NCI-H748 (cell line): ENCODE measurements around the gene SREBF2.

Source experiments
- DNase-seq: peaks from one replicate; lab custom pipeline; 2025; ENCODE audit not compliant: unreplicated experiment; lab: John Stamatoyannopoulos, UW

The SREBF2 gene

DNA sequence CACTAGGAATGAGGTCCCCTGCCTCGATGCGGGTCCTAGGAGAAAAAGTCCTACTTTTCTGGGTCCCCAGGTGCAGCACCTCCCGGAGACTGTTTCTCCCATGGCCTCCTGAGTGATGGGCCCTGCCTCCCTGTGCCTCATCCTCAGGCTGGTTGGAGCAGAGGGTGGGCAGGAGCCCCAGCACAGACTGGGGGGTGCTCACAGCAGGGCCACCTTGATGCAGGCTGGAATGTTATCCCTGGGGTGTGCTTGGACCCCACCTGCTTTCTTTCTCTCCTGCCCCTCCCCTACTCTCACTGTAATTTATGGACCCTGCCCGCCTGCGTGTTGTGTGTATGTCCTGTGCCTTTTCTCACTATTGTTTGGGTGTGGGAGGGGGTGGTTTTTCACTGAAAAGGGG, 73.9 kb downstream of the SREBF2 start:
- no peak for DNase-seq

DNA sequence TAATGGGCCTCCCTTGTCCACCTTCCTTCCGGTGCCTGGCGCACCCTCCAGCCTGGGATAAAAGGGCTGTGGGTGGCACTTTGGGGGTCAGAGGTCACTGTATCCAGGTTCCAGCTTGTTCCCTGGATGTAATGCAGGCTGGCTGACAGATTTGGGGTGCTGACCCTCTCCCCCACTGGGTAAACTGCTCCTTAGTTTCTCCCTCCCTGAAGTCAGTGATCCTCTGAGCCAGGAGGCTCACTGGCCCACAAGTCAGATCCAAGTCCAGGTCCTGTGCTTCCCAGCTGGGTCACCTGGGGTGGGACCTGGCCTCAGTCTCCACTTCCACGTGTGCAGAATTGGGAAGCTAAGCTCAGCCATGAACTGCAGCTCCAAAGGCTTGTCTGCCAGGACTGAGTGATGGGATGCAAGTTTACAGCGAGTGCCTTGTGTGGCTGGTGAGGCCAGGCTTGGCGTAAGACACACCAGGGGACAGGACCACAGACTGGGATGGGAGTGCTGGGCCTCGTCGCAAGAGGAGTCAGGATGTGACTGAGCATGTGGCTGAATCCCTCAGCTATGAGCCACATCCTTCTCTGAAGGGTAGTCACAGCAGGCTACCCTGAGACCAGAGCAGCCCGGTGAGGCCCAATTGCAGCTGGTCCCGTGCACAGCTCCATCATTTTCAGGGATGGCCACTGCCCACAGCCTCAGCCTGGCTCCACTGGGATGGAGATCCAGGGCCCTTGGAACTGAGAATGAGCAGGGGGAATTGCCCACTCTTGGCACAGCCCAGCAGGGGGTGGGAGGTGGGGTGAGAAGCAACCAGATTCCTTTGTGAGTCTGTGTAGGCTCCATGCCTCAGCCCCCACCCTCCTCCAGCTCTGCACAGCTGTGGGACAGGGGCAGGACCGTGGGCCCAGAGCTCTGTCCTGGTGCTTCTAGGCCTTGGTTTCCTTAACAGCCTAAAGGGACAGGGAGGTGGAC, 74.8 kb downstream of the SREBF2 start:
- no peak for DNase-seq

DNA sequence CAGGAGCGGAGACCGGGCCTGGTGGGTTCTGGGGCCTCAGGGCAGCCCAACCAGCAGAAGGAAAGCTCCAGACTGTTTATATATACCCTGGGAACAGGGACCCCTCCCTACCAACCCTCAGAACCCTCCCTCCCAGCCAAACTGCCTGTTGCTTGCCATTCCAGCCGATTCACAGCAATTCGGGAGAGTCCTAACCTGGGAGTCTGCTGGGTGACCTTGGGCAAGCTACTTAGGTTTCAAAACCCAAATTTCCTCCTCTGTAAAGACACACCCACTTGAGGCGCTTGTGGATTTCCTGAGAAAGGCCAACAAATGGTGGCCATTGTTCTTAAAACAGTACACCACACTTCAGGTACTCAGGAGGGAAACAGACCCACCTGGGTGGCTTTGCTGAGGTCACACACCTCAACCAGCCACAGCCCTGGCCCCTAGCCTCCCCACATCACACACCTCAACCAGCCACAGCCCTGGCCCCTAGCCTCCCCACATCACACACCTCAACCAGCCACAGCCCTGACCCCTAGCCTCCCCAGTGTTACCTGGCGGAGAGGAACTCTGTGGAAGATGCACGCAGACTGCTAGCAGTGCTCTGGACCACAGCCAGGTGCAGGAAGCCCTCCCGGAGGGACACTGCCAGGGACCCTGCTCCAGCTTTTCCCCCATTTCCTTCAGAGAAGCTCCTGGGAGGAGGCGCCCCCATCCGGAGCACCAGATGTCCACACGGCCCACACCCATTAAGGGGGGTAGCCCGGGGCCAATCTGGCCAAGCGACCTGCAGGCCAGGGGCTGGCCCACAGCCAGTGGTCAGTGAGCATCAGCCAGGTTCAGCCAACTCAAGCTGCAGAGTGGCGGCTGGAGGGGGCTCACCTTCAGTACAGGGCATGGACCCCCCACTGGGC, 75.8 kb downstream of the SREBF2 start:
- no peak for DNase-seq

DNA sequence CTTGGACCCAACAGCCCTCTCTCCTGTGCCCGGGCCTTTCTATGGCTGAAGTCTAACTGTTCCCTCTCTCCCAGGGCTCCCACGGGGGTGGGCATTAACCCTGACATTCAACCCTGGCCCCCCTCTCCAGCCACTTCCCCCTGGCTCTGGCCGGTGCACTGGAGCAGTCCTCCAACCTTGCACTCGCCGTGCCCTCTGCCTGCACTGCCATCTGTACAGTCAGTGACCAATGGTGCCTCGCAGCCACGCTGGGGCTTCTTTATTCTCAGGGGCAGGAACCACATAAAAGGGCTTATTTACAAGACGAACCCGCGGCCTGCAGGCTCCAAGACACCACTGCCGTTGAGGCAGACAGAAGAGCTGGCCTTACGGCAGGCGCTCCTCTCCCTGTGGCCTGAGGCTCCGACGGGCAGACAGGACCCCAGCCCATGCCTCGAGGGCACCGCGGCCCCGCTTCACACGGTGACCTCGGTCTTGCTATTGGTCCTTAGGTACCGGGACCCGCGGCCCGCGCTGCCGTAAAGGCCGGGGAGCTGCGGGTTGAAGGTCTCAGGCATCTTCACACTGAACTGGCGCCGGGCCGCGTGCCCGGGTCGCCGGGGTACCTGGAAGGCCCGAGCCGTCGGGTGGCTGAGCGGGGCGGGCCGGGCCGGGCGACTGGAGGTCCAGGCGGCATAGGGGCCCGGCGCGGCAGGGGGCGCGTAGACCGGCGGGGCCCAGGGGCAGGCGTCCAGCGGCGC, 76.6 kb downstream of the SREBF2 start:
- DNase-seq, result no peak

DNA sequence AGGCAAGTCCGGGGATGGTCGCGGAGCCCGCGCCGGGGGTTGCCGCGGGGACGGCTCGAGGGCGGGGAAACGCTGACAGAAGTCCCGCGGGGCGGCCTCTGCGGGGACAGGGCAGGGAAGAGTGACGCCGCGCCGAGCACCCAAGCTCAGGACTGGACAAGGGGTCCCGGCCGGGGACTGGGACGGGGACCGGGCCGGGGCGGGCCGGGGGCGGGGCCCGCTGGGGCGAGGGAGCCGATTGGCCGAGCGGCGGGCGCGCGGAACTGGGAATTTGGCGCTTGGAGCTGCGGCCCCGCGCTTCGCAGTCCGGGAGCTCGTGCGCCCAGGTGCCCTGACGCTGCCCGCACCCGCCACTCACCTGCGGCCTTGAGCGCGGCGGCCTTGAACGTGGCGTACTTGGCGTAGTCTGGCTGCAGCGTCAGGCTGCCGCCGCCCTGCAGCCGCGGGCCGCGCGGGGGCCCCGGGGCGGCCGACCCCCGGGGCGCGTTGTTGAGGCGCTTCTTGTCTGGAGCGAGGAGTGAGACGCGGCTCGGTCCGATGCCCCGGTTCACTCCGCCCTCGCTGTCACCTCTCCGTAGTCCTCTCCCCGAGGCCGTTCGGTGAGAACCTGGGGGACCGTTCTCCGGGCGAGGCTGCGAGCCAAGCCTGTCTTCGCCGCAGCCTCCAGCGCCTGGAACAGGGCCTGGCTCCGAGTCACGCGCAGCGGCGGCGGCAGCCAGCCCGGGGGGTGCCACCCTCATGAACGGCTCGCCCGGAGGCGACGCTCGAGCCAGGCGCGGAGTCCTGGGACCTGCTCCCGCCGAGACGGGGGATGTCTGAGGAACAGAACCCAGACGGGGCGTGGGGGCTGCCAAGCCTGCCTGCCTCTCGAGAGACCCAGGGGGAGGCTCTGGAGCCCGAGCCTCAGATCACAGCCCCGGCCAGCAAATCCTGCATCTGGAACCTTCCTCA, 77.4 kb downstream of the SREBF2 start:
- no peak for DNase-seq

DNA sequence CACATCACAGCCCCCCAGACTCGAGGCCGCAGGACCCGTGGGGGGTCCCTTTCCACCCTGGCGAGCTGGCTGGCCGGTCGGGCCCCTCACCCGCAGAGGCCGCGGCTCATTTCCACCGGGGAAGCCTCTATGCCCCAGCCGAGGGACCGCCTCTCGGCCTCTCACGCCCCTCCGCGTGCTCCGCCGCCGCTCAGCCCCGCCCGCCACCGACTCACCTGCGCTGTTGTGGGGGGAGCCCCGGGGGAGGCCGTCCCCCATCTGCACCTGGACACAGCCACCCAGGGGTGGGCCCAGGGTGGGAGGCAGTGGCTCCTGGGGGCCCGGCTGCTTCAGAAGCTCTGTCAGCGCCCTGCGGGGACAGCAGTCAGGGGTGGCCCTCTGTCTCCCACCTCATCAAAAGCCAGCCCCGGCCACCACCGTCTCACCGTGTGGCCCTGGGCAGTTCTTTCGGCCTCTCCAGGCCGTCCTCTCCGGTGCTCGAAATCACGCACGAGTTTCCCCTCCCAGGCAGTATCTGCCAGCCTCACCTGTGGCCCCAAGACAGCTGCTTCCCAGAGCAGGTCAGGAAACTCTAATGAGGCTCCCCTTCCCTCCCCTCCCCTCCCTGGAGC, 78.2 kb downstream of the SREBF2 start:
- DNase-seq, result no peak

DNA sequence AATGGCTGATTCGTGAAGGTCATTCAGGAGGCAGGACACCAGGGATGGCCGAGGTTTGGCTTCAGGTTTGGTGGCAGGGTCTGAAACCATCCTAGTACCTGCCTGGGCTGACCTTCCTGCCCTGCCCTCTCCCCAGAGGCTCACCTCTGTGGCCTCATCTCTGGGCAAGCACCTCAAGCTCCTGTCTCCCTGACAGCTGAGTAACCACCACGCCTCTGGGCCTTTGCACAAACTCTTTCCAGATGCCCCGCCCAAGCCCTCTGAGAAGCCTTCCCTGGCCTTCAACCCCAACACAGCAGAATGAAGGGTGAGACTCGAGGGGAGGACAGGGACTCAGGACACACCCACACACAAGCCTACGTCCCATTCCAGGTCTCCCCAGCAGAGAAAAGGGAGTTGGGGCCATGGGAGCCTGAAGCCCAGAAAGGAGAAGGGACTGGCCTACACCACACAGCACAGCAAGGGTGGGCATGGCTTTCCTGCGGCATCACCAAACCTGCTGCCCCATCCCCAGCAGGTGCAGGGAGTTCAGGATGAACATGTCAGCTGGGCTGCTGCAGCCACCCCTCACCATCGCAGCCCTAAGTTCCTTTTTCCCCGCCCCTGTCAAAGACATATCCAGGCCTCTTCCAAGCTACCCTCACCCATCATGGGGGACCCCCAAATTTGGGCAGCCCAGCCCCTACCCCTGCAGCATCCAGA, 79.6 kb downstream of the SREBF2 start:
- no peak for DNase-seq

DNA sequence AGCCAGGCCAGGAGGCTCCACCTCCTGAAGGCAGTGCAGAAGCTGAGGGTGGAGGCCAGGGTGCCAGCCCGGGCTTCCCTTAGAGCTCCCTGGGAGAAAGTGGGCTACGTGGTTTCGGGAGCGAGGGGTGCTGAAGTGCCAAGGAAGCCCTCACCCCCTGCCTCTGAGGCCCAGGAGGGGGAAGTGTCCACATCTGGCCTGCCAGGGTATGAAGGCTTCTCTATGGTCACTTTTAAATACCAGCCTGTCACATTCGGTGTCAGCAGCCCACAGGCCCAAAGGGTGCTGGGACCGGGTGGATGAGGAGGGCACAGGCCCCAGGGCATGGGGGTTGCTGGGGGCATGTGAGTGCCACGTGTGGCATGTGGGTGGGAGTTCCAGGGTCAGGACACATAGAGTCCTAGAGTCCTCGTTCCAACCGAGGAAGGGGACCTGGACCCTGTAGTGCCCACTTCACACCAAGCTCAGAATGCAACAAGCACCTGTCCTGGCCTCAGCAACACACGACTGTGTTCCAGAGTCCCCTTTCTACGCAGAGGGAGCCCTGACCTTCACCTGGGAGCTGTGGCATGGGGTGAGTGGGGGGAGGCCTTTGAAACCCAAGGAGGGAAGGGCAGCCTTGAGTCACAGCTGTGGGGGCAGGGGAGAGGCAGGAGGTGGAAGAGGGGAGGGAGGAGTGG, 80.3 kb downstream of the SREBF2 start:
- DNase-seq, result no peak

DNA sequence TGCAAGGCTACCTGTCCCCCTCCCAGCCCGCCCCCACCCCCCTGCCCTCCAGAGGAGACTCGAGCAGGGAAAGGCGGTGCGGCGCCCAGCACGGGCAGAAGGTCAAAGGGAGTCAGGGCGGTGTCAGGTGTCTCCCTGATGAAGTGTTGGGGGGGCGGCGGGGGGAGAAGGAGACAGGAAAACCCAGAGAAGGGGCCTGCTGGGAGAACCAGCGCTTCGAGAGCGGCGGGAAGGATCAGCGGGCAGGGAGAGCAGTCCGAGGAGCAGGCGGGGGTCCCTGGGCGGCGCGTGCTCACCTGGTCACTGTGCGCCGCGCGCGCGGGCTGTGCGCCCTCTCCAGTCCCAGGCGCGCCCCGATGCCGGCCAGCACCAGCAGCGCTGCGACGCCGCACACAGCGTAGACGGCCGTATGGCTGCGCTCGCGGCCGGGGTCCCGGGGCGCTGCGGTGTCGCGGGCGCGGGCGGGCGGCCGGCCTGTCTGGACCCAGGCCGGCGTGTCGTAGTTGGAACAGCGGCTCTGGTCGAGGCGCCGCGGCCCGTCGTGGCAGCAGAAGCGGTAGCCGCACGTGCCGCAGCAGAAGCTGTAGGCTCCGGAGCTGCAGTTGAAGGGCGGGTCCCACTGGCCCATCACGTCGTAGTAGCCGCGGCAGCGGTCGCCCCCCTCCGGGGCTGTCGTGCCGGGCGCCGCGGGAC, 81.1 kb downstream of the SREBF2 start:
- peak; percentile 67 for DNase-seq

DNA sequence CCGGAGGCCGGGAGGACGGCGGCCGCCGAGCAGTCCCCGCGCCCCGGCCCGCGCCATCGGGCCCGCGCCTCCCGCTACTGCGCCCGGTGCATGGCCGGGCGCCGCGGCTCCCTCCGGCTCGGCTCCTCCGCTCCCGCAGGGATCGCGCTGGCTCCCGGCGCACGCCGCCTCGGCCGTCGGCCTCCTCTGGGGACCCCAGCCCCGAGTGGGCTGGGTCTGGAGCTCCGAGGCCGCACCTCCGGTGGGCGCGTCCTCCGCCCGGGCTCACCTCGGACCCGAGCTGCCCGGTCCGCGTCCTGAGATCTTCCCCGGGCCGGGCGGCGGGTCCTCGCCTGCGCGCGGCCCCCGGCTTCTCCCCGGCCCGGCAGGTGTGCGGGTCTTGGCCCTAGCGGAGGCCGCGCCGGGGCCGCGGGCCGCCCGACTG, 81.7 kb downstream of the SREBF2 start:
- DNase-seq, result no peak

DNA sequence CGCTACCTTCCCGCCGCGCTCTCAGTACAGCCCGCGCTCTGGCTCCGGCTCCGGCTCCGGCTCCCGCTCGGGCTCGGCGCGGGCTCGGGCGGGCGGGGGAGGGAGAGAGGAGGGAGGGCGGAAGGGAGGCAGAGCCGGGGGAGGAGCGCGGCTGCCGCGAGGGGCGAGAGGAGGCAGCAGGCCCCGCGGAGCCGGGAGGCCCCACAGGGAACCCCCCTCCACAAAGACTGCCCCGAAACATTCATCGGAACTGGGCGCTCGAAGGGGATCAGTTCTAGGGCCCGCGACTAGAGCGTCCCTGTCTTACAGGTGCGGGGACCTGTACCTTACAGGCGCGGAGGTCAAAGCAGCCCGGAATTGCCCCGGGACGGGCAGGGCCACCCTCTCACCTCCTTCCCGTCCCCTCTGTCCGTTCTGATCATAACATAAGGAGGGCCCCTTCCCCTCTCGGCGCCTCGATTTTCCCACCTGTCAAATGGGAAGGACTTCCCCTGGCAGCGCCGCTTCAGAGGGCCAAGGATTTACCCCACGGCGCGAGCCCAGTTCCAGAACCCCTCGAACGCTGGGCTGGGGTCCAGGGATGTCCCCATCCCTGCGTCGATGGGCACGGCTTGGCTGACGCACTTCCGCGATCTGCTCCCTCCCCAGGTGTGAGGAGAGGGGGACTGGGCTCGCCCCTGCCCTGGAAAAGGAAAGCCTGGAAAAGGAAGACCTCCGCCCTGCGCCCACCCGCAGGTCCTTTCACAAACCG, 82.3 kb downstream of the SREBF2 start, which contains the start of gene SHISA8:
SHISA8 (minus strand) TSS at position 40 of the 751 bp plus-strand sequence. CDS start 407 bp downstream, outside the sequence.
- DNase-seq, result peak; percentile 66

DNA sequence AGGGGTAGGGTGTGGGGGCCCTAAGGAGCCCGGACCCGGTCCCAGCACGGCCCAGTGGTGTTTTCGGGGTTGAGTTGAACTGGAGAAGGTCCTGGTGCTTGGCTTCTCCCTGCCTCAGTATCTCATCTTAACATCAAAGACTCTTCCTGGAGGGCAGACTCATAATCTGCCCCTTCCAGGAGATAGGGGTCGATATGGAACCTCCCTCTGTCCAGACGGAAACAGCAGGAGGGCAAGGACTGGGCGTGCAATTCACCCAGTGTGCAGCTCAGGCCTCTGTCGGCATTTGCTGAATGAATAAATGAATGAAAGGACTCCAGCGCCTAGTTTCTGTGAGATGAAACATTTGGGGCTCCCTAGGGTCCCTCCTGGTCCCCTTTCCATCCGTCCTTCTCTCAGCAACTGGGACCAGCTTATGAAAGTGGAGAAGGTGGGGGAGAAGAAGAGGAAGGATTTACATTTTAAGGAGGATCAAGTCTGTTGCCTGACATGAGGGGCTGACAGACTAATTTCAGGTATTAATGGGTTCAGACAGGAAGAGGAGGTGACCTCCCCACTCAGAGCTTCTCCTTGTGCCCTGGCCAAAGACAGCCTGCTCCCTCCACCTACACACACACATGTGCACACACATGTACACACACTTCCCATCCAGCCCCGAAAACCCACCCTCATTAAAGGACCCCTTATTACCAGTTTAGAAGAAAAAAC, 83.0 kb downstream of the SREBF2 start:
- no peak for DNase-seq

DNA sequence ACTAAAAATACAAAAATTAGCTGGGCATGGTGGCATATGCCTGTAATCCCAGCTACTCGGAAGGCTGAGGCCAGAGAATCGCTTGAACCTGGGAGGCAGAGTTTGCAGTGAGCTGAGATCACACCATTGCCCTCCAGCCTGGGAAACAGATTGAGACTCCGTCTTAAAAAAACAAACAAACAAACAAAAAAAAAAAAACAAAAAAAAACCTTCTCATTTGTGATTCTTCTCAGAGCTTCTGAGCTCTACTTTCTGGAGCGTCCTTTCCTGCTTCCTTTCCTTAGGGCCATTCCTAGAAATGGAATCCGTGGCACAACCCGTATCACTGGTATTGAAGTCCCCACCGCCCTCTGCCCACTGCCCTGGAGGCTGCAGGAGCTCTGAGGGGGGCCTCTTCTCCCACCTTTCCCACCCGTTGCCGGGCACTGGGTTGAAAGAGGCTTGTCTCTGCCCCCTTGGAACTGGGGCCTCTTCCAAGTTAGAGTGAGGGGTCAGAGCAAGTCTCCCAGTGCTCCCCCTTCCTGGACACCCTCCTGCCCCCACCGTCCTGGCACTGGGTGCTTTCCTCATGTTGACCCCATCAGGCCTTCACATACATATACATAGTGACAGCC, 83.9 kb downstream of the SREBF2 start:
- no peak for DNase-seq

DNA sequence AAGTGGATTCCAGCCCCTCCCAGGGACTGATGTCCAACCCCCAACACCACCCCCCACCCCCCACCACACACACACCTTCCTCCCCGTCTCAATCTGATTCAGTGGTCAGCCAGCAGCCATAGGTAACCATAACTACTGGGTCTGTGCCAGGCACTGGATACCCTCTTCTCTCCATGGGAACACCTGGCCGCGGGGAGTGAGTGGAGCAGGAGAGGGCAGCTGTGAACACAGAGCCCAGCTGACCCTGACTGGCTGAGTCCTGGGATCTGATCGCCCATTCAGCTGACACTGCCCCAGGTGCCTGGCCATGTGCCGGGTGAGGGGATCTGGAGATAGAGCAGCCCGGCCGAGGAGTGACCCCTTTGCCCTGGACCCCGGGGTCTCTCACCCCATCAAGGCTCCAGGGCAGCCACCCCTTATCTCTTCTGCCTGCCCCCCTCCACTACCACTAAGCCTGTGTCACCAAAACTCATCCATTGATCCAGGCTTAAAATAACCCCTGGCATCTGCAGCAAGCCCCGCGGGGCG, 84.5 kb downstream of the SREBF2 start:
- DNase-seq, result peak; percentile 68

DNA sequence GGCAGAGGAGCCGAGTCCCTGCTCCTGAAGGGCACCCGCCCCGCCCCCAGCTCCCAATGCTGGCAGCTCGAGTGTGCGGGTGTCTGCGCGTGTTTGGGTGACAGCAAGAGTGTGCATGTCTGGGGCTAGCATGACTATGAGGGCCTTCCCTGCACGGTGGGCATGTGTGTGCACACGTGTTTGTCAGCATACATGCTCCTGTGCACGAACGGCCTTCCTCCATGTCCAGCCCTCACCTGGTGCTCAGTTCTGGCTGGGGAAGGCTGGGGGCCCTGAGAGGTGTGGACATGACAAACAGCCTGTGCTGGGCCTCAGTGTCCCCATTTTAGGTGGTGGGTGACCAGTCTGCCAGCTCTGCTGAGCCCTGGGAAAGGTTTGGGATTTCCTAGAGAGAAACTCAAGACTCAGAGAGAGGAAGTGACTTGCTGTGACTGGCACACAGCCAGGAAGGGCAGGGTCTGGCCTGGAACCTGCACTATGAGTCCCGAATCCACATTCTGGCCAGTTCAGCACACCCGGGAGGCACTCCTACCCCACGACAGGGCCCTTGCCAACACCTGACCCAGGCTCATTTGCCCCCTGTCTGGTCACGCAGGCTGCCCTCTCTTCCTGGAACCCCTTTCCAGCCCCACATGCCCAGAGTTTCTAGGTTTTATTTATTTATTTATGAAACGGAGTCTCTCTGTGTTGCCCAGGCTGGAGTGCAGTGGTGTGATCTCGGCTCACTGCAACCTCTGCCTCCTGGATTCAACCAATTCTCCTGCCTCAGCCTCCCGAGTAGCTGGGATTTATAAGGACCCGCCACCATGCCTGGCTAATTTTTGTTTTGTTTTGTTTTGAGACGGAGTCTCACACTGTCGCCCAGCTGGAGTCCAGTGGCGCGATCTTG, 85.2 kb downstream of the SREBF2 start:
- peak; percentile 40 for DNase-seq
